WTC11 (cell line): ENCODE measurements around the gene OGG1. TPM values are rescaled to one million over a fixed set of nuclear protein-coding genes. Genes with fewer than 3 reads are reported as not detected.

Experiments
- ATAC-seq: fragments of 200-7000 bp; cut with Tn5 transposase; 2 replicates; pipeline ENCODE4 v1.10.0; 2021; ENCODE audit warnings: mild to moderate bottlenecking, moderate library complexity
- CTCF ChIA-PET: fragments of 300-600 bp; sonication (Branson Sonifier 250); formaldehyde crosslinking; loops from one replicate; lab custom pipeline; 2021; ENCODE audit warnings: antibody characterized with exemption; lab: Charles Lee
- POLR2A ChIA-PET: fragments of 350-600 bp; sonication (Branson Sonifier 250); formaldehyde crosslinking; loops from one replicate; lab custom pipeline; 2021; ENCODE audit warnings: antibody characterized with exemption; lab: Charles Lee
- DNase-seq: peaks from one replicate; pipeline ENCODE4 v3.0.0; 2021; ENCODE audit warnings: low spot score
- H3K27ac Mint-ChIP-seq: 2 replicates; pipeline ENCODE4 v1.8.0; 2021; ENCODE audit warnings: mixed read lengths
- H3K27me3 Mint-ChIP-seq: 2 replicates; pipeline ENCODE4 v1.8.0; 2021; ENCODE audit warnings: low read depth, mild to moderate bottlenecking, moderate library complexity, mixed read lengths
- H3K36me3 Mint-ChIP-seq: 2 replicates; pipeline ENCODE4 v1.8.0; 2021; ENCODE audit warnings: mixed read lengths
- H3K4me1 Mint-ChIP-seq: 2 replicates; pipeline ENCODE4 v1.8.0; 2022; ENCODE audit warnings: mixed read lengths
- H3K4me3 Mint-ChIP-seq: 2 replicates; pipeline ENCODE4 v1.8.0; 2021; ENCODE audit warnings: mild to moderate bottlenecking, moderate library complexity, mixed read lengths
- H3K9me3 Mint-ChIP-seq: 2 replicates; pipeline ENCODE4 v1.8.0; 2021; ENCODE audit warnings: mixed read lengths
- CREB1 ChIP-seq: sonication (generic); formaldehyde crosslinking; IDR thresholded peaks from 2 replicates; pipeline ENCODE4 v1.8.0; 2023; ENCODE audit warnings: mild to moderate bottlenecking, missing genetic modification reagents
- GRHL2 ChIP-seq: fragments of 250-450 bp; sonication (Bioruptor Pico); IDR thresholded peaks from 2 replicates; pipeline ENCODE4 v1.8.0; 2022; ENCODE audit warnings: mild to moderate bottlenecking, moderate library complexity; ENCODE audit not compliant: insufficient replicate concordance, severe bottlenecking
- JAZF1 ChIP-seq: fragments of 250-450 bp; sonication (Bioruptor Pico); IDR thresholded peaks from 2 replicates; pipeline ENCODE4 v1.9.0; 2021; ENCODE audit warnings: moderate library complexity, mild to moderate bottlenecking, inconsistent platforms
- TEAD1 ChIP-seq: sonication (generic); formaldehyde crosslinking; IDR thresholded peaks from 2 replicates; pipeline ENCODE4 v1.8.0; 2022; ENCODE audit warnings: mild to moderate bottlenecking, missing genetic modification reagents
- ZNF232 ChIP-seq: sonication (generic); formaldehyde crosslinking; IDR thresholded peaks from 2 replicates; pipeline ENCODE4 v1.8.0; 2022; ENCODE audit warnings: mild to moderate bottlenecking, missing genetic modification reagents
- ZNF423 ChIP-seq: fragments of 250-450 bp; sonication (Bioruptor Pico); IDR thresholded peaks from 2 replicates; pipeline ENCODE4 v2.1.2; 2022; ENCODE audit warnings: mild to moderate bottlenecking, moderate library complexity
- total RNA-seq: library from RNA; stranded (reverse); gene quantifications from 3 replicates; pipeline ENCODE4 v1.2.3, GENCODE V29; 2021
- TF ChIP-seq, protein P1 (sequence below): sonication (generic); formaldehyde crosslinking; conservative IDR thresholded peaks from 2 replicates; pipeline ENCODE4 v1.8.1; 2023; ENCODE audit warnings: mild to moderate bottlenecking, low read depth, missing genetic modification reagents, moderate library complexity
- TF ChIP-seq, protein P2 (sequence below): sonication (generic); formaldehyde crosslinking; IDR thresholded peaks from 2 replicates; pipeline ENCODE4 v1.8.0; 2022; ENCODE audit warnings: mild to moderate bottlenecking, missing genetic modification reagents
- TF ChIP-seq, protein P3 (sequence below): fragments of 250-450 bp; sonication (Bioruptor Pico); IDR thresholded peaks from 2 replicates; pipeline ENCODE4 v1.9.0; 2021; ENCODE audit warnings: mild to moderate bottlenecking
- TF ChIP-seq, protein P4 (sequence below): sonication (generic); formaldehyde crosslinking; IDR thresholded peaks from 2 replicates; pipeline ENCODE4 v1.8.1; 2023; ENCODE audit warnings: mild to moderate bottlenecking, missing genetic modification reagents
- TF ChIP-seq, protein P5 (sequence below): sonication (generic); formaldehyde crosslinking; IDR thresholded peaks from 2 replicates; pipeline ENCODE4 v1.8.1; 2023; ENCODE audit warnings: mild to moderate bottlenecking, missing genetic modification reagents
- TF ChIP-seq, protein P6 (sequence below): sonication (generic); formaldehyde crosslinking; IDR thresholded peaks from 2 replicates; pipeline ENCODE4 v1.8.1; 2022; ENCODE audit warnings: missing genetic modification reagents, borderline replicate concordance
- TF ChIP-seq, protein P7 (sequence below): fragments of 250-450 bp; sonication (Bioruptor Pico); IDR thresholded peaks from 2 replicates; pipeline ENCODE4 v1.9.0; 2021; ENCODE audit warnings: moderate library complexity, mild to moderate bottlenecking, inconsistent platforms, borderline replicate concordance
- TF ChIP-seq, protein P8 (sequence below): fragments of 250-450 bp; sonication (Bioruptor Pico); conservative IDR thresholded peaks from 2 replicates; pipeline ENCODE4 v1.9.0; 2021; ENCODE audit warnings: mild to moderate bottlenecking

The OGG1 gene
- total RNA-seq, 1 experiment from 2014 or later, result 27.3 TPM

DNA sequence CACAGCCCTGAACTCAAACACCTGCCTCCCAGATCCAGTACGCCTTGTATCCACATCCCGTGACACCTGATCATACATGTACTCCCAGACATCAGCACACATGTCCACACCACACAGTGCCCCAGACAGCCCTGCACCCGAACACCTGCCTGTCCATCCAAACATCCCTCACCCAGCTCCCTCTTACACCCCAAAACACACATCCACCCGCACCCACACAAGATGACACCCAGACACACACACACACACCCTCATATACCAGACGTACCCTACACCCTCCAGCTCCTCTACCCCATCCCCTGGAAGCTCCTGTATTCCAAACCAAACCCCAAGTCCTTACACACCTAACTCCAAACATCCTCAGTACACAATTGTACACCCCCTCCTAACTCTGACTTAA lies 19.3 kb downstream of the OGG1 start:
- H3K27me3 Mint-ChIP-seq, result peaks cover 76% of the 10 kb centered on the region
- CTCF ChIA-PET, result interaction anchor here (1.2 to 2.8 kb wide), 3 partner anchors 13 to 177 kb away, joined by 3 to 13 read pairs (median 3); no protein-coding TSS in a partner anchor
- TF ChIP-seq, protein P1, sequence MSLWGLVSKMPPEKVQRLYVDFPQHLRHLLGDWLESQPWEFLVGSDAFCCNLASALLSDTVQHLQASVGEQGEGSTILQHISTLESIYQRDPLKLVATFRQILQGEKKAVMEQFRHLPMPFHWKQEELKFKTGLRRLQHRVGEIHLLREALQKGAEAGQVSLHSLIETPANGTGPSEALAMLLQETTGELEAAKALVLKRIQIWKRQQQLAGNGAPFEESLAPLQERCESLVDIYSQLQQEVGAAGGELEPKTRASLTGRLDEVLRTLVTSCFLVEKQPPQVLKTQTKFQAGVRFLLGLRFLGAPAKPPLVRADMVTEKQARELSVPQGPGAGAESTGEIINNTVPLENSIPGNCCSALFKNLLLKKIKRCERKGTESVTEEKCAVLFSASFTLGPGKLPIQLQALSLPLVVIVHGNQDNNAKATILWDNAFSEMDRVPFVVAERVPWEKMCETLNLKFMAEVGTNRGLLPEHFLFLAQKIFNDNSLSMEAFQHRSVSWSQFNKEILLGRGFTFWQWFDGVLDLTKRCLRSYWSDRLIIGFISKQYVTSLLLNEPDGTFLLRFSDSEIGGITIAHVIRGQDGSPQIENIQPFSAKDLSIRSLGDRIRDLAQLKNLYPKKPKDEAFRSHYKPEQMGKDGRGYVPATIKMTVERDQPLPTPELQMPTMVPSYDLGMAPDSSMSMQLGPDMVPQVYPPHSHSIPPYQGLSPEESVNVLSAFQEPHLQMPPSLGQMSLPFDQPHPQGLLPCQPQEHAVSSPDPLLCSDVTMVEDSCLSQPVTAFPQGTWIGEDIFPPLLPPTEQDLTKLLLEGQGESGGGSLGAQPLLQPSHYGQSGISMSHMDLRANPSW, result no peak
- TF ChIP-seq, protein P2, sequence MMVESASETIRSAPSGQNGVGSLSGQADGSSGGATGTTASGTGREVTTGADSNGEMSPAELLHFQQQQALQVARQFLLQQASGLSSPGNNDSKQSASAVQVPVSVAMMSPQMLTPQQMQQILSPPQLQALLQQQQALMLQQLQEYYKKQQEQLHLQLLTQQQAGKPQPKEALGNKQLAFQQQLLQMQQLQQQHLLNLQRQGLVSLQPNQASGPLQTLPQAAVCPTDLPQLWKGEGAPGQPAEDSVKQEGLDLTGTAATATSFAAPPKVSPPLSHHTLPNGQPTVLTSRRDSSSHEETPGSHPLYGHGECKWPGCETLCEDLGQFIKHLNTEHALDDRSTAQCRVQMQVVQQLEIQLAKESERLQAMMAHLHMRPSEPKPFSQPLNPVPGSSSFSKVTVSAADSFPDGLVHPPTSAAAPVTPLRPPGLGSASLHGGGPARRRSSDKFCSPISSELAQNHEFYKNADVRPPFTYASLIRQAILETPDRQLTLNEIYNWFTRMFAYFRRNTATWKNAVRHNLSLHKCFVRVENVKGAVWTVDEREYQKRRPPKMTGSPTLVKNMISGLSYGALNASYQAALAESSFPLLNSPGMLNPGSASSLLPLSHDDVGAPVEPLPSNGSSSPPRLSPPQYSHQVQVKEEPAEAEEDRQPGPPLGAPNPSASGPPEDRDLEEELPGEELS (CRISPR knock-in tag), result no peak
- TF ChIP-seq, protein P3, sequence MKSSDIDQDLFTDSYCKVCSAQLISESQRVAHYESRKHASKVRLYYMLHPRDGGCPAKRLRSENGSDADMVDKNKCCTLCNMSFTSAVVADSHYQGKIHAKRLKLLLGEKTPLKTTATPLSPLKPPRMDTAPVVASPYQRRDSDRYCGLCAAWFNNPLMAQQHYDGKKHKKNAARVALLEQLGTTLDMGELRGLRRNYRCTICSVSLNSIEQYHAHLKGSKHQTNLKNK, result no peak
- TF ChIP-seq, protein P4, sequence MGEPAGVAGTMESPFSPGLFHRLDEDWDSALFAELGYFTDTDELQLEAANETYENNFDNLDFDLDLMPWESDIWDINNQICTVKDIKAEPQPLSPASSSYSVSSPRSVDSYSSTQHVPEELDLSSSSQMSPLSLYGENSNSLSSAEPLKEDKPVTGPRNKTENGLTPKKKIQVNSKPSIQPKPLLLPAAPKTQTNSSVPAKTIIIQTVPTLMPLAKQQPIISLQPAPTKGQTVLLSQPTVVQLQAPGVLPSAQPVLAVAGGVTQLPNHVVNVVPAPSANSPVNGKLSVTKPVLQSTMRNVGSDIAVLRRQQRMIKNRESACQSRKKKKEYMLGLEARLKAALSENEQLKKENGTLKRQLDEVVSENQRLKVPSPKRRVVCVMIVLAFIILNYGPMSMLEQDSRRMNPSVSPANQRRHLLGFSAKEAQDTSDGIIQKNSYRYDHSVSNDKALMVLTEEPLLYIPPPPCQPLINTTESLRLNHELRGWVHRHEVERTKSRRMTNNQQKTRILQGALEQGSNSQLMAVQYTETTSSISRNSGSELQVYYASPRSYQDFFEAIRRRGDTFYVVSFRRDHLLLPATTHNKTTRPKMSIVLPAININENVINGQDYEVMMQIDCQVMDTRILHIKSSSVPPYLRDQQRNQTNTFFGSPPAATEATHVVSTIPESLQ (CRISPR knock-in tag), result no peak
- TF ChIP-seq, all 79 proteins: peak for 0
- Mint-ChIP-seq H3K36me3 (no peaks in the 10 kb centered on the region), H3K9me3 (no peaks in the 10 kb centered on the region), H3K27ac (no peak overlapping the region), H3K4me1 (peaks cover 15% of the 10 kb centered on the region), H3K4me3 (peak overlapping the region; percentile 61)
- POLR2A ChIA-PET, result interaction anchor here (1.4 to 1.5 kb wide), 2 partner anchors 19 to 24 kb away, joined by 3 to 8 read pairs; partner anchors contain the start of genes ARPC4 and OGG1
- ATAC-seq (no peak), DNase-seq (no peak)

DNA sequence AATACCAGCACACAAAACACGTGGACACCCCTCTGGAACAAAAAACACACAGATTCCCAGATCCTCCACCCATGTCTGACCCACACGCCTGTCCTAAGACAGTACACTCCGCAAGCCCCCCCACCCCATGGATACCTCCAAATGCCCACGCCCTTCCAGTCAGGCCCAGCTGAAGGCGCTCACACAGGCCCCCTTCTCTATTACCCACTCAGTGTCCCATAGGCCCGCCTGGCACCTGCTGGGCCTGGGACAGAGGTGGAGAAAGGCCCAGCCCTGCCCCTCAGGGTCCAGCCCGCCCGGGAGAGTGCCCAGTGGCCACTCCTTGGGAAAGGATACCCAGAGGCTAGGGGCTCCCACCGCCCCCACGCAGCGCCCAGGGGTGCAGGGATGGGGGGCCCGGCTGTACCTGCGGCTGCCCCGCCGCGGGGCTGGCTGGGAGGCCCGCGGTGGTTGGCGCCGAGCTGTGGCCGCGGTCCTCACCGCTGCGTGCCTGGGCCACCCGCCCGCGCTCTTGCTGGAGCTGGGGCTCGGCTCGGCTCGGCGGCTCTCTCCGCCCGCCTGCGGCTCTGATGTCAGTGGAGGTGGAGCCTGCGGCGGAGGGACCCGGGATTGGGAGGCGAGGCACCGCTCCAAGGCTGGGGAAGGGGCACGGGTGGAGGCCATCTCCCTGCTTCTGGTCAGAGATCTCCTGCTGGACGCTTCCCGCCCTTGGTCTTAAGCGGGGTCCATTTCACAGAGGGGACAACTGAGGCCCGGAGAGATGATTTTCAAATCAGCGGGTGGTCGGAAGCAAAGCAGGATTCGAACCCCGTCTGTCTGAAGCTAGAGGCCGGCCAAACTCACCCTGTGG lies 19.9 kb downstream of the OGG1 start, which contains the start of gene CAMK1:
Gene CAMK1 (minus strand): TSS at position 522 of the 850 bp plus-strand sequence. CDS start 2,198 bp downstream, outside the sequence.
- H3K27me3 Mint-ChIP-seq, result peaks cover 79% of the 10 kb centered on the region
- ChIA-PET POLR2A (interaction anchor here (1.4 to 1.5 kb wide), 2 partner anchors 20 to 23 kb away, joined by 3 to 8 read pairs; partner anchors contain the start of genes ARPC4 and OGG1), CTCF (interaction anchor here (0.9 to 2.8 kb wide), 6 partner anchors 13 to 177 kb away, joined by 3 to 13 read pairs (median 3); partner anchors contain the start of genes ARPC4 and TADA3)
- H3K9me3 Mint-ChIP-seq, result no peaks in the 10 kb centered on the region
- peaks cover 15% of the 10 kb centered on the region for H3K4me1 Mint-ChIP-seq
- DNase-seq, result peak; percentile 75
- peak within 1 kb of the TSS; percentile 69 for H3K4me3 Mint-ChIP-seq
- ATAC-seq, result peak; percentile 93
- no peak within 1 kb of the TSS for H3K27ac Mint-ChIP-seq
- no peaks in the 10 kb centered on the region for H3K36me3 Mint-ChIP-seq
- TF ChIP-seq ZNF423 (CRISPR knock-in tag), result 0 out of 2 replicates have a peak, but pooled peaks have one; percentile 21
- TF ChIP-seq, protein P5, sequence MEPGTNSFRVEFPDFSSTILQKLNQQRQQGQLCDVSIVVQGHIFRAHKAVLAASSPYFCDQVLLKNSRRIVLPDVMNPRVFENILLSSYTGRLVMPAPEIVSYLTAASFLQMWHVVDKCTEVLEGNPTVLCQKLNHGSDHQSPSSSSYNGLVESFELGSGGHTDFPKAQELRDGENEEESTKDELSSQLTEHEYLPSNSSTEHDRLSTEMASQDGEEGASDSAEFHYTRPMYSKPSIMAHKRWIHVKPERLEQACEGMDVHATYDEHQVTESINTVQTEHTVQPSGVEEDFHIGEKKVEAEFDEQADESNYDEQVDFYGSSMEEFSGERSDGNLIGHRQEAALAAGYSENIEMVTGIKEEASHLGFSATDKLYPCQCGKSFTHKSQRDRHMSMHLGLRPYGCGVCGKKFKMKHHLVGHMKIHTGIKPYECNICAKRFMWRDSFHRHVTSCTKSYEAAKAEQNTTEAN, result no peak
- TF ChIP-seq, protein P6, sequence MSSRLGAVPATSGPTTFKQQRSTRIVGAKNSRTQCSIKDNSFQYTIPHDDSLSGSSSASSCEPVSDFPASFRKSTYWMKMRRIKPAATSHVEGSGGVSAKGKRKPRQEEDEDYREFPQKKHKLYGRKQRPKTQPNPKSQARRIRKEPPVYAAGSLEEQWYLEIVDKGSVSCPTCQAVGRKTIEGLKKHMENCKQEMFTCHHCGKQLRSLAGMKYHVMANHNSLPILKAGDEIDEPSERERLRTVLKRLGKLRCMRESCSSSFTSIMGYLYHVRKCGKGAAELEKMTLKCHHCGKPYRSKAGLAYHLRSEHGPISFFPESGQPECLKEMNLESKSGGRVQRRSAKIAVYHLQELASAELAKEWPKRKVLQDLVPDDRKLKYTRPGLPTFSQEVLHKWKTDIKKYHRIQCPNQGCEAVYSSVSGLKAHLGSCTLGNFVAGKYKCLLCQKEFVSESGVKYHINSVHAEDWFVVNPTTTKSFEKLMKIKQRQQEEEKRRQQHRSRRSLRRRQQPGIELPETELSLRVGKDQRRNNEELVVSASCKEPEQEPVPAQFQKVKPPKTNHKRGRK (CRISPR knock-in tag), result no peak
- TF ChIP-seq TEAD1 (CRISPR knock-in tag), result 0 out of 2 replicates have a peak, but pooled peaks have one; percentile 32
- no peak for TF ChIP-seq CREB1 (CRISPR knock-in tag)
- TF ChIP-seq, protein P3, result no peak
- no peak for TF ChIP-seq JAZF1 (CRISPR knock-in tag)
- TF ChIP-seq, protein P7, sequence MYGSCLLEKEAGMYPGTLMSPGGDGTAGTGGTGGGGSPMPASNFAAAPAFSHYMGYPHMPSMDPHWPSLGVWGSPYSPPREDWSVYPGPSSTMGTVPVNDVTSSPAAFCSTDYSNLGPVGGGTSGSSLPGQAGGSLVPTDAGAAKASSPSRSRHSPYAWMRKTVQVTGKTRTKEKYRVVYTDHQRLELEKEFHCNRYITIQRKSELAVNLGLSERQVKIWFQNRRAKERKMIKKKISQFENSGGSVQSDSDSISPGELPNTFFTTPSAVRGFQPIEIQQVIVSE, result no peak
- no peak for TF ChIP-seq ZNF232 (CRISPR knock-in tag)
- TF ChIP-seq GRHL2, result no peak
- TF ChIP-seq, protein P2 (CRISPR knock-in tag), result no peak
- TF ChIP-seq, protein P8, sequence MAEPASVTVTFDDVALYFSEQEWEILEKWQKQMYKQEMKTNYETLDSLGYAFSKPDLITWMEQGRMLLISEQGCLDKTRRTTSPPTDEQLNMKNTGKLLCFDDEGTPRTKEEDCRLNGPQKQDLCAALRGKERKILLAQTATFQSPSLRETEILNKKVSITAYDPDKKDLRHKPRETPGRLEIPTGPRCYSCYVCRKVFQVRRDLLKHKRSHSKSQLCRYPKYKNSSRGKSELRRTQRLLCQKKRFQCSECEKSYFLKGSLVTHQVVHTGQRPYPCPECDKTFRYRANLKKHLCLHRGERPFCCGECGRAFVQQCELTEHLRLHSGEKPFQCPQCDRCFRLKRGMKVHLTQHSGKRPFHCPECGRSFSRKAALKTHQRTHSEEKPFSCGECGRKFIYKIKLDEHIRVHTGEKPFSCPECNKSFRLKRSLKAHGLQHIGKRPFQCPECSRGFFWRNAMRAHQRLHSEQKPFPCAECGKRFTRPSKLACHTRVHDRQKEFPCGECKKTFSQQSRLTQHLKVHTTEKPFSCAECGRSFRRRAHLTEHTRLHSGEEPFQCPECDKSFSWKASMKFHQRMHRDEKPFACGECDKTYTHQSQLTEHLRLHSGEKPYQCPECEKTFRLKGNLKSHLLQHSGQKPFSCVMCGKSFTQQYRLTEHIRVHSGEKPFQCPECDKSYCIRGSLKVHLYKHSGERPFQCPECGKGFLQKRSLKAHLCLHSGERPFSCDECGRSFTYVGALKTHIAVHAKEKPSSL, result no peak
